Stomach (tissue), 9 donors: Measurements from ENCODE around the gene CPB2. TPM values are rescaled to one million over a fixed set of nuclear protein-coding genes. Genes with fewer than 3 reads are reported as not detected.

Experiments
- DNase-seq, 2 donors: peaks; one replicate each; pipeline versions ENCODE4 v3.0.0 to v3.0.0-alpha.2; 2013 to 2019
- H3K27ac ChIP-seq, 5 donors: fragments of 200-600 bp in 4 of 5; sonication (generic) in 4 of 5; one replicate each; pipeline ENCODE4 v1.5.1; 2013 to 2019; ENCODE audit warnings: mild to moderate bottlenecking in 1 of 5, moderate library complexity in 1 of 5
- H3K27me3 ChIP-seq, 3 donors: fragments of 200-600 bp; sonication (generic); one replicate each; pipeline ENCODE4 v1.5.1; 2017 to 2019; ENCODE audit warnings: mixed run types in 1 of 3
- H3K36me3 ChIP-seq, 4 donors: fragments of 200-600 bp; sonication (generic); 1 replicate in 3 of 4; 2 replicates in 1 of 4; pipeline ENCODE4 v1.5.1; 2016 to 2019
- H3K4me1 ChIP-seq, 4 donors: fragments of 200-600 bp; sonication (generic); one replicate each; pipeline ENCODE4 v1.5.1; 2016 to 2019
- H3K4me3 ChIP-seq, 4 donors: fragments of 200-600 bp; sonication (generic) in 3 of 4; one replicate each; pipeline ENCODE4 v1.5.1; 2016 to 2019; ENCODE audit warnings: mild to moderate bottlenecking in 1 of 4
- H3K9me3 ChIP-seq, 4 donors: fragments of 200-600 bp; sonication (generic); one replicate each; pipeline ENCODE4 v1.5.1; 2016 to 2019
- CTCF ChIP-seq, 7 experiments: fragments of 450-650 bp in 4 of 7; fragments of 200-600 bp in 3 of 7; sonication (generic) in 3 of 7; IDR thresholded peaks; one replicate each; pipeline ENCODE4 v1.5.1; 2016 to 2019; ENCODE audit warnings: antibody characterized with exemption in 7 of 7, control low read depth in 2 of 7, mild to moderate bottlenecking in 1 of 7
- EP300 ChIP-seq: sonication (generic); formaldehyde crosslinking; IDR thresholded peaks from one replicate; pipeline ENCODE4 v1.6.1; 2017; ENCODE audit warnings: antibody characterized with exemption
- POLR2A ChIP-seq, 4 donors: fragments of 450-650 bp; IDR thresholded peaks; one replicate each; pipeline ENCODE4 v1.6.1; 2016; ENCODE audit warnings: antibody characterized with exemption in 4 of 4, control low read depth in 2 of 4, mild to moderate bottlenecking in 1 of 4, moderate library complexity in 1 of 4
- POLR2AphosphoS5 ChIP-seq, 3 donors: sonication (generic); formaldehyde crosslinking; IDR thresholded peaks; one replicate each; pipeline ENCODE4 v1.6.1; 2016; ENCODE audit warnings: antibody characterized with exemption in 3 of 3
- WGBS, 5 donors: extraction: QIAGEN DNeasy Blood & Tissue Kit in 3 of 5; methylation state at CpG; one replicate each; pipeline versions ENCODE4 v1.1.5 to v1.1.7; 2013 to 2018; 5-methylcytosine and 5-hydroxymethylcytosine counted together
- intact Hi-C: fragments of 100-400 bp; cut with DNase I; formaldehyde crosslinking; loops from one replicate; pipeline ENCODE4 v1.15.1; 2023; ENCODE audit warnings: low total_unique reads
- polyA plus RNA-seq, 3 donors: library from polyadenylated mRNA; stranded (reverse); fragments of 200-250 nt; gene quantifications; one replicate each; pipeline ENCODE4 v1.2.3, GENCODE V29; 2013
- total RNA-seq, 5 donors: library from RNA; depleted of rRNA; stranded (reverse); fragments of >200 nt; gene quantifications; one replicate each; pipeline versions ENCODE4 v1.1.0 to v1.2.3, GENCODE V29; 2014 to 2016
- donor health status: healthy with polysubstance abuse.
- donor health status: Bipolar disorder and iron deficiency.
- donor health status: healthy.

Gene CPB2
- total and polyA plus RNA-seq, 8 donors, result 0.37 to 2.2 TPM; not detected in 6

GRCh38 chr13:46114613-46115012 is 9.8 kb upstream of the CPB2 start:
- 83 to 94% (median 90%) methylated on average over 9 of the region's 9 CpGs for WGBS, 5 donors
- TF ChIP-seq POLR2AphosphoS5 (IDR thresholded peaks at IDR 0.05) (no peak), CTCF (IDR thresholded peaks at IDR 0.05) (no peak), POLR2A (IDR thresholded peaks at IDR 0.05) (no peak), EP300 (no peak)
- no peak overlapping the region for H3K4me3 ChIP-seq
- intact Hi-C loops, result no loop called here
- no peak for DNase-seq
- H3K9me3 ChIP-seq, result no peaks in the 10 kb centered on the region
- H3K27ac ChIP-seq, result no peak overlapping the region
- H3K4me1 ChIP-seq, result no peaks in the 10 kb centered on the region
- no peaks in the 10 kb centered on the region for H3K27me3 ChIP-seq
- H3K36me3 ChIP-seq, result no peaks in the 10 kb centered on the region

GRCh38 chr13:46113596-46113995 is 8.8 kb upstream of the CPB2 start:
- Histone ChIP-seq H3K9me3 (no peaks in the 10 kb centered on the region), H3K27ac (no peak overlapping the region), H3K4me1 (no peaks in the 10 kb centered on the region), H3K4me3 (no peak overlapping the region), H3K36me3 (no peaks in the 10 kb centered on the region), H3K27me3 (no peaks in the 10 kb centered on the region)
- DNase-seq, result no peak
- intact Hi-C loops, result no loop called here
- WGBS, 5 donors, result 60 to 91% (median 71%) methylated on average over 2 of the region's 2 CpGs
- TF ChIP-seq POLR2A (IDR thresholded peaks at IDR 0.05), result no peak
- TF ChIP-seq EP300, result no peak
- no peak for TF ChIP-seq CTCF (IDR thresholded peaks at IDR 0.05)
- no peak for TF ChIP-seq POLR2AphosphoS5 (IDR thresholded peaks at IDR 0.05)

GRCh38 chr13:46111151-46111550 is 6.3 kb upstream of the CPB2 start:
- Histone ChIP-seq H3K9me3 (no peaks in the 10 kb centered on the region), H3K36me3 (no peaks in the 10 kb centered on the region), H3K27ac (no peak overlapping the region), H3K27me3 (no peaks in the 10 kb centered on the region), H3K4me3 (no peak overlapping the region), H3K4me1 (no peaks in the 10 kb centered on the region)
- no peak for DNase-seq
- TF ChIP-seq CTCF (IDR thresholded peaks at IDR 0.05), result no peak
- no peak for TF ChIP-seq POLR2AphosphoS5 (IDR thresholded peaks at IDR 0.05)
- TF ChIP-seq EP300, result no peak
- TF ChIP-seq POLR2A (IDR thresholded peaks at IDR 0.05), result no peak
- intact Hi-C loops, result no loop called here

GRCh38 chr13:46109451-46109850 is 4.6 kb upstream of the CPB2 start:
- no peak overlapping the region for H3K27ac ChIP-seq
- H3K9me3 ChIP-seq, result no peaks in the 10 kb centered on the region
- no peak overlapping the region for H3K4me3 ChIP-seq
- no peak for TF ChIP-seq POLR2A (IDR thresholded peaks at IDR 0.05)
- TF ChIP-seq EP300, result no peak
- no peak for TF ChIP-seq POLR2AphosphoS5 (IDR thresholded peaks at IDR 0.05)
- no peak for TF ChIP-seq CTCF (IDR thresholded peaks at IDR 0.05)
- H3K36me3 ChIP-seq, result no peaks in the 10 kb centered on the region
- H3K4me1 ChIP-seq, result no peaks in the 10 kb centered on the region
- intact Hi-C loops, result no loop called here
- no peak for DNase-seq
- no peaks in the 10 kb centered on the region for H3K27me3 ChIP-seq
- WGBS, 5 donors, result 37 to 71% (median 66%) methylated on average over 4 of the region's 4 CpGs
